H1 (cell line): ENCODE data around the gene CAPG. TPM values are rescaled to one million over a fixed set of nuclear protein-coding genes. Genes with fewer than 3 reads are reported as not detected.

ENCODE experiments used
- BRCA1 ChIP-seq: IDR thresholded peaks from 2 replicates; pipeline ENCODE4 v1.6.1; 2012; ENCODE audit warnings: low read depth, low read length, improper control_type of control experiment
- CBX5 ChIP-seq: fragments of 300-800, 300-1000 bp; sonication (generic); IDR thresholded peaks from 2 replicates; pipeline ENCODE4 v1.7.1; 2016; ENCODE audit warnings: antibody characterized with exemption, low read length, low read depth
- CTCF ChIP-seq, 3 experiments: IDR thresholded peaks; 1 replicate in 2 of 3; 2 replicates in 1 of 3; pipeline versions ENCODE4 v1.5.1 to v1.6.1; 2011; ENCODE audit warnings: low read length in 3 of 3, mild to moderate bottlenecking in 3 of 3, inconsistent platforms in 2 of 3, low read depth in 1 of 3, moderate library complexity in 1 of 3; ENCODE audit not compliant: insufficient read depth in 1 of 3; ENCODE audit errors: control extremely low read depth in 1 of 3
- EP300 ChIP-seq, 2 experiments: IDR thresholded peaks; 1 replicate in 1 of 2; 2 replicates in 1 of 2; pipeline ENCODE4 v1.6.1; 2011 to 2012; ENCODE audit warnings: low read depth in 2 of 2, low read length in 2 of 2, mild to moderate bottlenecking in 2 of 2, borderline replicate concordance in 1 of 2, inconsistent platforms in 1 of 2, moderate library complexity in 1 of 2
- POLR2AphosphoS5 ChIP-seq: IDR thresholded peaks from 2 replicates; pipeline ENCODE4 v1.6.1; 2011; ENCODE audit warnings: low read depth, low read length
- polyA plus RNA-seq, 7 experiments: library from polyadenylated mRNA; depleted of rRNA in 3 of 7; stranded (reverse) in 5 of 7; unstranded in 2 of 7; fragments of >200 nt in 5 of 7; fragments of 200-250 nt in 2 of 7; gene quantifications; 1 replicate in 5 of 7; 2 replicates in 1 of 7; 4 replicates in 1 of 7; pipeline versions ENCODE4 v1.2.1 to v1.2.3, GENCODE V29; 2011 to 2013; ENCODE audit warnings: missing spikeins in 2 of 7, mixed read lengths in 2 of 7
- total RNA-seq: library from RNA; stranded (reverse); fragmentation: NEBNext Ultra II Directional; extraction: Animal tissue kit (Norgen Biotek cat#: 25700); gene quantifications from 2 replicates; pipeline ENCODE4 v1.2.1, GENCODE V29; 2021

Gene CAPG
- total and polyA plus RNA-seq, 2 of the 8 experiments (the other 6 are each of a cell fraction or from before 2014, with no cell fraction given), result 80.5 to 89.0 TPM

GRCh38 chr2:85396531-85397470, 13.4 kb downstream of the CAPG start (continued):
- TF ChIP-seq EP300 (IDR thresholded peaks at IDR 0.05; ENCODE audit: borderline replicate concordance in 1 of 2, low read depth in 2 of 2, low read length in 2 of 2) (no peak), CBX5 (no peak), BRCA1 (no peak), POLR2AphosphoS5 (no peak), CTCF (IDR thresholded peaks at IDR 0.05; ENCODE audit: control extremely low read depth in 1 of 3, insufficient read depth in 1 of 3, low read depth in 1 of 3, low read length in 3 of 3) (no peak)
